Measurements from ENCODE around the gene RBM33.
A peak's percentile ranks its signal among the peaks of the same experiment; 100 is the strongest.

The RBM33 gene

DNA sequence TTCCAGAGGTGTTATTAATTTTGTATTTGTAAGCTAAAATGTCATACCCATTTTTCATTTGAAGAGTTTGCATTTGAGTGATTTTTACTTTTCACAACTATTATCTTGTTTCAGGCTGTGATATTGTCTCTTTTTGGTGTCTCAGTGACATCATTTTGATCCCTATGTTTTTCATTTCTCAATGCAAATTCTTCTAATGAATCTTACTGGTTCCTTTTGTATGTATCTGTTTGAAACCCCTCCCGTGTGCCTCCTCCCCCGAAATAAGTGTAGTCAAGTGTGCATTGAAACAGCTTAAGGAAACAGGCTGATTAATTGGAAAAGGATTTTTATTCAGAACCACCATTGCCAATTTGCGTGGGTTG, 90.0 kb downstream of the RBM33 start:
- no peak overlapping the region for H3K27ac ChIP-seq
- TF ChIP-seq, protein P1, sequence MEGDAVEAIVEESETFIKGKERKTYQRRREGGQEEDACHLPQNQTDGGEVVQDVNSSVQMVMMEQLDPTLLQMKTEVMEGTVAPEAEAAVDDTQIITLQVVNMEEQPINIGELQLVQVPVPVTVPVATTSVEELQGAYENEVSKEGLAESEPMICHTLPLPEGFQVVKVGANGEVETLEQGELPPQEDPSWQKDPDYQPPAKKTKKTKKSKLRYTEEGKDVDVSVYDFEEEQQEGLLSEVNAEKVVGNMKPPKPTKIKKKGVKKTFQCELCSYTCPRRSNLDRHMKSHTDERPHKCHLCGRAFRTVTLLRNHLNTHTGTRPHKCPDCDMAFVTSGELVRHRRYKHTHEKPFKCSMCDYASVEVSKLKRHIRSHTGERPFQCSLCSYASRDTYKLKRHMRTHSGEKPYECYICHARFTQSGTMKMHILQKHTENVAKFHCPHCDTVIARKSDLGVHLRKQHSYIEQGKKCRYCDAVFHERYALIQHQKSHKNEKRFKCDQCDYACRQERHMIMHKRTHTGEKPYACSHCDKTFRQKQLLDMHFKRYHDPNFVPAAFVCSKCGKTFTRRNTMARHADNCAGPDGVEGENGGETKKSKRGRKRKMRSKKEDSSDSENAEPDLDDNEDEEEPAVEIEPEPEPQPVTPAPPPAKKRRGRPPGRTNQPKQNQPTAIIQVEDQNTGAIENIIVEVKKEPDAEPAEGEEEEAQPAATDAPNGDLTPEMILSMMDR (conservative IDR thresholded peaks at IDR 0.05): no peak
- TF ChIP-seq ZFX (IDR thresholded peaks at IDR 0.05): no peak

DNA sequence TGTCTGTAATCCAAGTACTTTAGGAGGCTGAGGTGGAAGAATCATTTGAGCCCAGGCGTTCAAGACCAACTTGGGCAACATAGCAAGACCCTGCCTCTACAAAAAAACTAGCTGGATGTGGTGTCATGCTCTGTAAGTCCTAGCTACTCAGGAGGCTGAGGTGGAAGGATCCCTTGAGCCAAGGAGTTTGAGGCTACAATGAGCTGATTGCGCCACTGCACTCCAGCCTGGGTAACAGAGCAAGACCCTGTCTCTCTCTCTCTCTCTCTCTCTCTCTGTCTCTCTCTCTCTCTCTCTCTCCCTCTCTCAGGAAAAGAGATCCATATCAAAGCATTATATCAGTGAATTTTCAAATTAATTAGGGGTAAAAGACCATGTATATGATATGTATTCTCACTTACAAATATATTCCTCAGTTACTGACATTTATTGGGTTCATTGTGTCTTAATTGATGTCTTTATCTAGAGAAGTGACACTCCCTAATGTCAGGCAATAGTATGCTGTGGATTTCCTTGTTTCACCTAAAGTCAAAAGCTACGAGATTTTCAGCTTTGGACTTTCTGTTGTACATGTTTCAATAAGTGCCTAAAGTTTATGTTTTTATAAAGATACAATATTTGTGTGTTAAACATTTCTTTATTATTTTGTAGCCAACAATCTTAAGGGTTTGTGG, 91.1 kb downstream of the RBM33 start:
- TF ChIP-seq, protein P1 (conservative IDR thresholded peaks at IDR 0.05): no peak
- TF ChIP-seq ZFX (IDR thresholded peaks at IDR 0.05): no peak
- no peak overlapping the region for H3K27ac ChIP-seq

DNA sequence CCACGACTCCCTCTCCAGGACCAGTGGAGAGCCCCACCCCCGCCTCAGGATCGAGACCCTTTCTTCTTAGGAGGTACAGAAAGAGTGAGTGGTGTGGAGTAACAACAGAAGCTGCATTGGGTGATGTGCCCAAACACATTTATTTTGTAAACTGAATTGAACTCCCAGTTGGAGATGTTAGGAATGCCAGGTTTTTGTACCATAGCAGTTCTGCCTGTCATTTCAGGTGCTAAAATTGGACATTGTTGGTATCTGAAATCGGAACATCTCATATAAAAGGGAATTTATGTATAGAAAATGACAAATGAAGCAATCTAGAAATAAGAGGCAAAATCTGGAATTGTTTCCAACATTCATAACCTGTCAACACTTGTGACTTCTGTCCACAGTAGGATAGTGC, 93.1 kb downstream of the RBM33 start:
- no peak overlapping the region for H3K27ac ChIP-seq
- TF ChIP-seq, protein P1 (conservative IDR thresholded peaks at IDR 0.05): no peak
- TF ChIP-seq ZFX (IDR thresholded peaks at IDR 0.05): no peak

DNA sequence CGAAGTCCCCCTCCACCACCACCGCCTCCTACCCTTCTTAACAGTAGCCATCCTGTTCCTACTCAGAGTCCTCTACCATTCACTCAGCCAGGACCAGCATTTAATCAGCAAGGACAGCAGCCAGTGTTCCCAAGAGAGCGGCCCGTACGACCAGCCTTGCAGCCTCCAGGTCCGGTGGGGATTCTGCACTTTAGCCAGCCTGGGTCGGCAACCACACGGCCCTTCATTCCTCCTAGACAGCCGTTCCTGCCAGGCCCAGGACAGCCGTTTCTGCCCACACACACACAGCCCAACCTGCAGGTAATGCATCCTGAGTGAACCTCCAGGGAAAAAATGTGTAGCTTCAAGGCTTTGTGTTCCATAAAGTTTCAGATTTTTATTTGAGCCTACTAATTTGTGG, 93.6 kb downstream of the RBM33 start:
- no peak for TF ChIP-seq ZFX (IDR thresholded peaks at IDR 0.05)
- TF ChIP-seq, protein P1 (conservative IDR thresholded peaks at IDR 0.05): no peak
- H3K27ac ChIP-seq: no peak overlapping the region

DNA sequence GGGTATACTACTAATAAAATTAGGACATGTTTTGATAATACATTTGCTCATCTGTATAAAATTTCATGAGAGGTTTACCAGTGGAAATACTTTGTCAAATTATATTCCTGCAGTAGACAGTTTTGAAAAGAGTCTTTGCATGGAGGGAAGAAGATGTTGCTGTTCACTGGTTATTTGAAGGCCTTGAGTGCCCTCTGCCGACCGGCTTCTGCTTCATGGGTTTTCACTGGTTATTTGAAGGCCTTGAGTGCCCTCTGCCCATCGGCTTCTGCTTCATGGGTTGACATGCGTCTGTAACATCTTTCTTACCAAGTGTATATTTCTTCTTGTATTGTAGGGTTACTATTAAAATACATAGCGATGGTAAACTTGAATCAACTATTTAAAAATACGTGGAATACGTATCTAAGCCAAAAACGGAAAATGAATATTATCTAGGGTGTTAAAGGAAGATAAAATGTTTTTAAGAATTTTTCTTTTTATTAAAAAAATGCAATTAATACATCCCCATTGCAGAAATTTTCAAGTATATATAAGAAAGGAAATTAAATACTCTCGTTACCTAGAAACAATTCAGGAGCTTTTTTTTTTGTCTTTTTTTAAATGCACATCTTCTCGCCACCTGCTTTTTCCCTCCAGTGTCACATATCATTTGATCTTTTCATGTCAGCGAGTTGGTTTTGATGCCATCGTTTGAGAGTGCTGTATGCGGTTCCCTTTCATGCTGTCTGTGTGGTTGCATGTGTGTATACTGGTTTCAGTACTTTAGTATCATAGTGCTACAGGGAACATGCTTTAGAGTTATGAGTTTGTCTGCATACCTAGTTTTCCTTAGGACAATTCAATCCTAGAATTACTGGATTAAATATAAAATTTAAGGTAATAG, 94.4 kb downstream of the RBM33 start:
- no peak overlapping the region for H3K27ac ChIP-seq

DNA sequence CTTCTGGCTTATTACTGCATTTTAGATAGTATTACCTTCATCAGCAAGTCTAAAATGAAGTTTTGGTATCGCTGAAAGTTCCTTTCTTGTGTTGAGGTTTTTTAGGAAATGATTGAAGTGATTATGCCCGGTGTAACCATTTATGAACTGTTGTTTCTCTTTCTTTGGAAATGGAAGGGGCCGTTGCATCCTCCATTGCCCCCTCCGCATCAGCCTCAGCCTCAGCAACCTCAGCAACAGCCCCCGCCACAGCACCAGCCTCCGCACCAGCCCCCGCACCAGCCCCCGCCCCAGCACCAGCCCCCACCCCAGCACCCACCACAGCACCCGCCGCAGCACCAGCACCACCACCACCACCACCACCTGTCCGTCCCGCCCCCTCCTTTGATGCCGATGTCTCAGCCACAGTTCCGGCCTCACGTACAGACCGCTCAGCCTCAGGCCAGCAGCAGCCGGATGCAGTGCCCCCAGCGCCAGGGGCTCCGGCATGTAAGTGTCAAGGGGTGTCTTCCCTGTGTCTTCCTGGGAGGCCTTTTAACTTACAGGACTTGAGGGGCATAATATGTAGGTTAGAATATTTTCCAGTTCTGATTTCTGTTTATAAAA, 95.2 kb downstream of the RBM33 start:
- TF ChIP-seq, protein P1 (conservative IDR thresholded peaks at IDR 0.05): no peak
- no peak for TF ChIP-seq ZFX (IDR thresholded peaks at IDR 0.05)
- no peak overlapping the region for H3K27ac ChIP-seq

More for the DNA sequence above, 94.4 kb downstream of the RBM33 start:
- TF ChIP-seq, protein P1 (conservative IDR thresholded peaks at IDR 0.05): peak; percentile 93
- no peak for TF ChIP-seq ZFX (IDR thresholded peaks at IDR 0.05)

DNA sequence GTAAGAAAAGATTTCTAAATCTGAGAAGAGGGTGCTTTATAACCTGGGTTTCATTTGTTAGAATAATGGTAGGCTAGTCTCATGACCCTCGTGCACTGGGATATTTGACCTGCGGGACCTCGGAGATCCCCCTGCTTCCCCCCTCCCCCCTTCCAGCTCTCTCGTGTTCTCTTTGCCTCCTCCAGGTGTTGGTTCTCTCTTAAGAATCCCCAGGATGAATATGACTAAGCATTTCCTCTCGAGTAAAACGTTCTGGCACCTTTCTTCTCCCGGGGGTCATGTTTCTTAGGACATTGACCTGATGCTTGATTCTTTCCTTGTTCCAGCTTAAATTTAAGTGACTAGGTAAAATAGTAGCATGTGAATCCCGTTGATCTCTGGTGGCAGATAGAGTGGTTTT, 96.6 kb downstream of the RBM33 start:
- no peak overlapping the region for H3K27ac ChIP-seq
- no peak for TF ChIP-seq ZFX (IDR thresholded peaks at IDR 0.05)
- TF ChIP-seq, protein P1 (conservative IDR thresholded peaks at IDR 0.05): no peak

Data from C4-2B (cell line).